Measurements from ENCODE around the gene TASP1.

DNA sequence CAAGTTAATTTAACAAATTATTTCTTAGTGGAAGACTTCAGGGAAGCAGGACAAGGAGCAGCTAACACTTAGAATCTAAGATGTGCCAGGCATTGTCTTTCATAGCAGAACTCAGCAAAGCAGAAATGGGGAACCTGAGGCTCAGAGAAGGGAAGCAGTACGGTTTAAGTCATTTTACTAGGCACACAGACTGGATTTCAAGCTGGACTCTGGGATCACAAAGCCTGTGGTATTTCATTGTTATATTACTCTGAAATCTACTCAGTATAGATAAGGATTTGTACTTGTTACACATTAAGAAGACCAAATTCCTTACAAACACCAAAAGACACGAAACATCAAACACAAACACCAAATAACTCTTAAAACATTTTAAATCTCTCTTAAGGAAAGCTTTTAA lies 218.1 kb downstream of the TASP1 start:
- TF ChIP-seq, protein P1, sequence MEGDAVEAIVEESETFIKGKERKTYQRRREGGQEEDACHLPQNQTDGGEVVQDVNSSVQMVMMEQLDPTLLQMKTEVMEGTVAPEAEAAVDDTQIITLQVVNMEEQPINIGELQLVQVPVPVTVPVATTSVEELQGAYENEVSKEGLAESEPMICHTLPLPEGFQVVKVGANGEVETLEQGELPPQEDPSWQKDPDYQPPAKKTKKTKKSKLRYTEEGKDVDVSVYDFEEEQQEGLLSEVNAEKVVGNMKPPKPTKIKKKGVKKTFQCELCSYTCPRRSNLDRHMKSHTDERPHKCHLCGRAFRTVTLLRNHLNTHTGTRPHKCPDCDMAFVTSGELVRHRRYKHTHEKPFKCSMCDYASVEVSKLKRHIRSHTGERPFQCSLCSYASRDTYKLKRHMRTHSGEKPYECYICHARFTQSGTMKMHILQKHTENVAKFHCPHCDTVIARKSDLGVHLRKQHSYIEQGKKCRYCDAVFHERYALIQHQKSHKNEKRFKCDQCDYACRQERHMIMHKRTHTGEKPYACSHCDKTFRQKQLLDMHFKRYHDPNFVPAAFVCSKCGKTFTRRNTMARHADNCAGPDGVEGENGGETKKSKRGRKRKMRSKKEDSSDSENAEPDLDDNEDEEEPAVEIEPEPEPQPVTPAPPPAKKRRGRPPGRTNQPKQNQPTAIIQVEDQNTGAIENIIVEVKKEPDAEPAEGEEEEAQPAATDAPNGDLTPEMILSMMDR (IDR thresholded peaks at IDR 0.05) = no peak
- TF ChIP-seq EZH2 (IDR thresholded peaks at IDR 0.05; ENCODE audit: borderline replicate concordance, insufficient read depth, low read depth, low read length, poor library complexity, severe bottlenecking) = no peak

Measured in B cell (primary cell).